T-cell (primary cell): Measurements from ENCODE around the gene CTBP2. TPM values are rescaled to one million over a fixed set of nuclear protein-coding genes. Genes with fewer than 3 reads are reported as not detected.

Experiments used
- ATAC-seq, 4 experiments: fragments of 200-7000 bp in 3 of 4; fragments of 150-1000 bp in 1 of 4; cut with Tn5 transposase; replicated peaks in 1 of 4; 1 replicate in 3 of 4; 2 replicates in 1 of 4; pipeline ENCODE4 v1.10.0; 2021; ENCODE audit warnings: moderate library complexity in 3 of 4, mild to moderate bottlenecking in 2 of 4, moderate number of reproducible peaks in 1 of 4
- CTCF ChIA-PET, 2 donors: fragments of 300-600 bp; sonication (Branson Sonifier 250); formaldehyde crosslinking; loops; one replicate each; lab custom pipeline; 2022; ENCODE audit warnings: antibody characterized with exemption in 2 of 2; lab: Charles Lee
- POLR2A ChIA-PET, 2 donors: fragments of 300-600 bp; sonication (Branson Sonifier 250); formaldehyde crosslinking; loops; one replicate each; lab custom pipeline; 2022; ENCODE audit warnings: antibody characterized with exemption in 2 of 2; lab: Charles Lee
- DNase-seq, 35 experiments: peaks; one replicate each; pipeline versions ENCODE4 v3.0.0 to v3.0.0-alpha.2; 2013 to 2023
- H3K27ac ChIP-seq: one replicate; pipeline ENCODE4 v1.5.1; 2013; ENCODE audit warnings: low read length
- H3K27me3 ChIP-seq, 2 experiments: replicated peaks in 1 of 2; 1 replicate in 1 of 2; 2 replicates in 1 of 2; pipeline versions ENCODE4 v1.6.1 to v1.7.0; 2013; ENCODE audit warnings: low read length in 1 of 2, mixed read lengths in 1 of 2; ENCODE audit not compliant: control insufficient read depth in 2 of 2, insufficient read depth in 2 of 2; ENCODE audit errors: extremely low read depth in 1 of 2
- H3K36me3 ChIP-seq, 2 donors: 1 replicate in 1 of 2; 2 replicates in 1 of 2; pipeline versions ENCODE4 v1.6.1 to v1.7.0; 2013; ENCODE audit warnings: low read length in 1 of 2; ENCODE audit not compliant: control insufficient read depth in 2 of 2, insufficient read depth in 1 of 2; ENCODE audit errors: extremely low read depth in 1 of 2
- H3K4me1 ChIP-seq, 2 experiments: 1 replicate in 1 of 2; 2 replicates in 1 of 2; pipeline versions ENCODE4 v1.6.1 to v1.7.0; 2013; ENCODE audit warnings: low read length in 2 of 2, mixed read lengths in 1 of 2; ENCODE audit not compliant: insufficient read depth in 2 of 2, control insufficient read depth in 1 of 2; ENCODE audit errors: extremely low read depth in 1 of 2
- H3K4me3 ChIP-seq, 2 donors: 1 replicate in 1 of 2; 2 replicates in 1 of 2; pipeline versions ENCODE4 v1.5.1 to v1.7.0; 2013; ENCODE audit warnings: mild to moderate bottlenecking in 2 of 2, low read length in 1 of 2, moderate library complexity in 1 of 2; ENCODE audit not compliant: control insufficient read depth in 1 of 2; ENCODE audit errors: extremely low read depth in 1 of 2
- H3K9me3 ChIP-seq: 2 replicates; pipeline ENCODE4 v1.7.0; 2013
- H3K27ac Mint-ChIP-seq, 2 donors: one replicate each; pipeline ENCODE4 v1.8.0; 2020 to 2021; ENCODE audit warnings: mild to moderate bottlenecking in 2 of 2, mixed read lengths in 2 of 2
- H3K27me3 Mint-ChIP-seq, 2 donors: one replicate each; pipeline ENCODE4 v1.8.0; 2021 to 2022; ENCODE audit warnings: mixed read lengths in 2 of 2
- H3K36me3 Mint-ChIP-seq: one replicate; pipeline ENCODE4 v1.8.0; 2021; ENCODE audit warnings: mixed read lengths
- H3K4me1 Mint-ChIP-seq, 3 donors: one replicate each; pipeline ENCODE4 v1.8.0; 2020 to 2022; ENCODE audit warnings: mixed read lengths in 3 of 3, mild to moderate bottlenecking in 1 of 3
- H3K4me3 Mint-ChIP-seq, 3 donors: one replicate each; pipeline ENCODE4 v1.8.0; 2020 to 2022; ENCODE audit warnings: mild to moderate bottlenecking in 3 of 3, mixed read lengths in 3 of 3, moderate library complexity in 3 of 3
- H3K9me3 Mint-ChIP-seq, 3 donors: one replicate each; pipeline ENCODE4 v1.8.0; 2020 to 2022; ENCODE audit warnings: mixed read lengths in 3 of 3
- WGBS: methylation state at CpG from one replicate; pipeline ENCODE4 v1.1.5; 2013; ENCODE audit warnings: missing lambda C conversion rate; ENCODE audit not compliant: insufficient coverage; 5-methylcytosine and 5-hydroxymethylcytosine counted together
- total RNA-seq, 35 experiments: library from RNA in 6 of 35; stranded (reverse) in 6 of 35; fragments of 120-200 nt in 1 of 35; gene quantifications; one replicate each; pipeline versions ENCODE4 v1.2.1 to v1.2.4 and lab custom pipeline; 2013 to 2026

Gene CTBP2
- total RNA-seq, 5 donors from 2014 or later (not counting 1 experiment from before 2014, with no cell fraction given), result 1.1 to 5.8 (median 3.1) TPM

DNA sequence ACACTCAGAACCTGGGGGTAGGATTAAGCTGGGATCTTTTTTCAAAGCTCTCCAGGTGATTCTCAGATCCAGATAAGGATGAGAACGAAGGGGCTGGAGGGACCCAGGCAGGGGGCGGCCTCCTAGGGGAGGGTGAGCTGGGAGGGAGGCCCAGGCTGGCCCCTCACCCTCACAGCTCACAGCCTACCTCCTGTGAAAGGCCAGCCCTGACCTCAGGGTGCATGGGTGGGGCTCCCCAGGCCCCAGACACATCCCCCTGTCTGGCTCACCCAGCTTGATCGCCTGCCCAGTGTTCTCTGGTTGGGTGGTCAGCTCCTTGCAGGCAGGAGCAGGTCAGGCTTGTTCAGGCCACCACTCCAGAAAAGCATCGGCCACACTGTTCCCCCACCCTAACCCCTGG lies 24.3 kb downstream of the CTBP2 start:
- CTCF ChIA-PET, result no interaction called here
- Histone ChIP-seq H3K4me1 (no peaks in the 10 kb centered on the region), H3K4me3 (no peak overlapping the region), H3K27me3 (peaks cover 0 to 26% of the 10 kb centered on the region in 2 experiments), H3K27ac (no peak overlapping the region), H3K36me3 (no peaks in the 10 kb centered on the region), H3K9me3 (no peaks in the 10 kb centered on the region)
- ATAC-seq, result no peak
- POLR2A ChIA-PET, result no interaction called here
- H3K36me3 Mint-ChIP-seq, result no peaks in the 10 kb centered on the region
- no CpG with 5 or more reads among the region's 4 CpGs for WGBS
- DNase-seq, result no peak
- H3K9me3 Mint-ChIP-seq, result peaks cover 0 to 3% (median 0%) of the 10 kb centered on the region in 3 donors
- peaks cover 3 to 18% of the 10 kb centered on the region in 2 donors for H3K27me3 Mint-ChIP-seq
- no peaks in the 10 kb centered on the region for H3K4me1 Mint-ChIP-seq
- H3K4me3 Mint-ChIP-seq, result no peak overlapping the region
- H3K27ac Mint-ChIP-seq, result no peak overlapping the region

DNA sequence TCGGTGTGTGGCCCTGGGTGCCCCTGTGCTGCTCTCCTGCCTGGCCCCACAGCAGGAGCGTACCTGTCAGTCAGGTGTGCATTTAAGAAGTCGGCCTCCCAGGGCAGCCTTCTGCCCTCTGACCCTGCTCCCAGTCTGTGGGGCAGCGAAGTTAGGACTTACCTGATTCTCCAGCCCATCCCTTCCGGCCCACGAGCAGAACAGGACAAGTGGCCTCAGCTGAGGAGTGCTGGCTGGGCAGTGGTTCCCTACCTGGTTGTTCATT lies 24.7 kb downstream of the CTBP2 start:
- ChIA-PET CTCF (no interaction called here), POLR2A (no interaction called here)
- DNase-seq (no peak), ATAC-seq (no peak)
- Mint-ChIP-seq H3K27ac (no peak overlapping the region), H3K27me3 (peaks cover 3 to 18% of the 10 kb centered on the region in 2 donors), H3K9me3 (peaks cover 0 to 6% (median 0%) of the 10 kb centered on the region in 3 donors), H3K4me3 (no peak overlapping the region), H3K4me1 (no peaks in the 10 kb centered on the region), H3K36me3 (no peaks in the 10 kb centered on the region)
- 74% methylated on average over 4 of the region's 6 CpGs for WGBS
- Histone ChIP-seq H3K27ac (no peak overlapping the region), H3K9me3 (no peaks in the 10 kb centered on the region), H3K4me1 (no peaks in the 10 kb centered on the region), H3K27me3 (peaks cover 0 to 30% of the 10 kb centered on the region in 2 experiments), H3K4me3 (no peak overlapping the region), H3K36me3 (no peaks in the 10 kb centered on the region)

DNA sequence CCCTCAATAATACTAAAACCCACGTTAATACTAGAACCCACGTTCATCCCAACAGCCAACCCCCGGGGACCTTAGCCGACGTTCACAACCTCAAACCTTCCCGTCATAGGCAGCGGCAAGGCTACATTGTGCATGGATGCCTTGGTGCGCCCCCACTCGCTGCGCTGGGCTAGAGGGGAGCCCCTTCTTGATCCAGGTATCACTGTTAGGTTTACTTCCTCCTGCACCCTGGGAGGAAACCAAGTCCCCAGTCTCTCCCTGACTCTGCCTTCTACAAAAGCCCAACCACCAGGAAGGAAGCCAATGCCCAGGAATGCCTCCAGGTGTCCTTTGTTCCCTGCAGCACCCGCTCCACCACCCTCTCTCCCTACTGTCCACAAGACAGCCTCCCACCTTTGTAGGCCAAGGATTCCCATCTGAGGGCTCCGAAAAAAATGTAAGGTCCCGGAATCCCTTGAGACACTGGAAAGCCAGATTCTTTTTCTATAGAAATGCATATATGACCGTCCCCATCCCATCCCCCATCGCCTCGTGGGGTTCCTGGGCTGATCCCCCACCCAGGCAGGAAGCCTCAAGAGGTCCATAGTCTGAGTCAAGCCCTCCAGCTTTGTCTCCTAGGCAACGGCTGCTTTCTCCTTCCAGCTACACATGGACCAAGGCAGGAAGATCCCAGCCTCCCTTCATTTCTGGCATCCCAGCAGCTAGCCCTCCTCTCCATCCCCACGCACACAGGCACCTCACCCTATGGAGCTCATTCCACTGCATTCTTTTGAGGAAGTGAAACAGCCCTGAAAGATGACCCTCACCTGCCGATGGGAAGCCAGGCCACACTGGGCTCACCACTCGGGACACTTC lies 25.2 kb downstream of the CTBP2 start:
- DNase-seq, result no peak
- no peak overlapping the region for H3K27ac Mint-ChIP-seq
- peaks cover 0 to 33% of the 10 kb centered on the region in 2 experiments for H3K27me3 ChIP-seq
- H3K9me3 Mint-ChIP-seq, result peaks cover 0 to 6% (median 0%) of the 10 kb centered on the region in 3 donors
- H3K4me1 Mint-ChIP-seq, result no peaks in the 10 kb centered on the region
- no peaks in the 10 kb centered on the region for H3K36me3 Mint-ChIP-seq
- no peak overlapping the region for H3K27ac ChIP-seq
- CTCF ChIA-PET, result no interaction called here
- H3K4me3 ChIP-seq, result no peak overlapping the region
- H3K4me3 Mint-ChIP-seq, result no peak overlapping the region
- WGBS, result 87% methylated on average over 19 of the region's 20 CpGs
- POLR2A ChIA-PET, result interaction anchor here in 1 of 2 donors (0.6 kb wide), 1 partner anchor 1639 kb away, joined by 3 read pairs; no protein-coding TSS in a partner anchor
- peaks cover 3 to 18% of the 10 kb centered on the region in 2 donors for H3K27me3 Mint-ChIP-seq
- no peaks in the 10 kb centered on the region for H3K36me3 ChIP-seq
- ATAC-seq, result no peak
- H3K9me3 ChIP-seq, result no peaks in the 10 kb centered on the region
- H3K4me1 ChIP-seq, result no peaks in the 10 kb centered on the region

GRCh38 chr10:125134483-125134848 lies 25.9 kb downstream of the CTBP2 start:
- Histone ChIP-seq H3K4me1 (no peaks in the 10 kb centered on the region), H3K36me3 (no peaks in the 10 kb centered on the region), H3K4me3 (no peak overlapping the region), H3K27ac (no peak overlapping the region), H3K9me3 (no peaks in the 10 kb centered on the region), H3K27me3 (peaks cover 0 to 35% of the 10 kb centered on the region in 2 experiments)
- no peaks in the 10 kb centered on the region for H3K4me1 Mint-ChIP-seq
- no peaks in the 10 kb centered on the region for H3K36me3 Mint-ChIP-seq
- ChIA-PET CTCF (no interaction called here), POLR2A (interaction anchor here in 1 of 2 donors (0.6 kb wide), 1 partner anchor 1638 kb away, joined by 3 read pairs; no protein-coding TSS in a partner anchor)
- H3K9me3 Mint-ChIP-seq, result peaks cover 0 to 6% (median 0%) of the 10 kb centered on the region in 3 donors
- no peak overlapping the region for H3K4me3 Mint-ChIP-seq
- no peak overlapping the region for H3K27ac Mint-ChIP-seq
- peaks cover 3 to 15% of the 10 kb centered on the region in 2 donors for H3K27me3 Mint-ChIP-seq
- 91% methylated on average over 10 of the region's 11 CpGs for WGBS
- ATAC-seq (no peak), DNase-seq (no peak)

DNA sequence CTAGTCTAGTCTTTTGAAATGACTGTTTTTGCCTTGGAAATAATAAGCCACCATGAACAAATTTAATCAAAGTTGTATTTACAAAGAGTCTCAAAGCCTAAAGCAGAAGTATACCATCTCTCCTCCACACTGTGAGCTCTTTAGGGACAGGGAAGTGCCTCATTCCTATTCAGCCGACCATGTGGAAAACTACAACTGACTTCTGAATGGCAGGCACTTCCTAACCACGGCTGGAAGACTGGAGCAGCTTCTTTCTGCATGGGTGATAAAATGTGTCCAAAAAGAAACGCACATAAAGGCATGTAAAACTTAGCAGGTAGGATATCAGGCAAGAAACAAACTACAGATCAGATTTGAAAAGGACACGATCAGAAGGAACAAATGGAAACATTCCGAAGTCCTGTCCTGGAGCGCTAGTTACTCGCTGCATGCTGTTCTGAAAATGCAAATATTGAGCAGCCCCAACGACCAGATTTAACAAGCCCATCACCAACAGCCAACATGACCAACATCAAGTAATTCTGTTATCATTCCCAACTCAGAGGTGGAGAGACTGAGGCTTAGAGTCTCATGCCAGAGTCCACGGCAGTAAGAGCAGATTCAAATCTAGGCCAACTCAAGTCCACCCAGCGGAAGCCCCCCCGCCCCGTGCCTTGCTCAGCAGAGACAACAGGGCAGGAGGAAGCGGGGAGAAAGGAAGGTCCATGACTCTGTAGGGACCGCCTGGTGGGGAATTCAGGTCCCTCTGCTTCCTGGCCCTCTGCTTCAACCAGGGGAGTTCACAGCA lies 26.5 kb downstream of the CTBP2 start:
- ATAC-seq, result no peak
- no peak overlapping the region for H3K27ac Mint-ChIP-seq
- DNase-seq, result no peak
- Histone ChIP-seq H3K4me3 (no peak overlapping the region), H3K36me3 (no peaks in the 10 kb centered on the region), H3K27me3 (peaks cover 0 to 34% of the 10 kb centered on the region in 2 experiments), H3K9me3 (no peaks in the 10 kb centered on the region), H3K4me1 (no peaks in the 10 kb centered on the region), H3K27ac (no peak overlapping the region)
- H3K36me3 Mint-ChIP-seq, result no peaks in the 10 kb centered on the region
- WGBS, result 83% methylated on average over 7 of the region's 14 CpGs
- ChIA-PET CTCF (no interaction called here), POLR2A (interaction anchor here in 1 of 2 donors (0.6 kb wide), 1 partner anchor 1637 kb away, joined by 3 read pairs; no protein-coding TSS in a partner anchor)
- H3K27me3 Mint-ChIP-seq, result peaks cover 3 to 15% of the 10 kb centered on the region in 2 donors
- no peak overlapping the region for H3K4me3 Mint-ChIP-seq
- H3K4me1 Mint-ChIP-seq, result no peaks in the 10 kb centered on the region
- peaks cover 0 to 6% (median 0%) of the 10 kb centered on the region in 3 donors for H3K9me3 Mint-ChIP-seq

GRCh38 chr10:125132344-125132743 lies 28.0 kb downstream of the CTBP2 start:
- Mint-ChIP-seq H3K4me3 (no peak overlapping the region), H3K4me1 (no peaks in the 10 kb centered on the region), H3K27ac (no peak overlapping the region), H3K9me3 (peaks cover 0 to 6% (median 0%) of the 10 kb centered on the region in 3 donors), H3K27me3 (peaks cover 11 to 17% of the 10 kb centered on the region in 2 donors), H3K36me3 (no peaks in the 10 kb centered on the region)
- H3K27ac ChIP-seq, result no peak overlapping the region
- ATAC-seq (no peak), DNase-seq (no peak)
- peaks cover 0 to 34% of the 10 kb centered on the region in 2 experiments for H3K27me3 ChIP-seq
- WGBS, result 90% methylated on average over 2 of the region's 4 CpGs
- ChIA-PET CTCF (no interaction called here), POLR2A (no interaction called here)
- no peaks in the 10 kb centered on the region for H3K9me3 ChIP-seq
- no peak overlapping the region for H3K4me3 ChIP-seq
- no peaks in the 10 kb centered on the region for H3K36me3 ChIP-seq
- no peaks in the 10 kb centered on the region for H3K4me1 ChIP-seq
